SK-N-SH (cell line): Measurements from ENCODE around the gene ARMC6. TPM values are rescaled to one million over a fixed set of nuclear protein-coding genes. Genes with fewer than 3 reads are reported as not detected.

Experiments used
- CTCF ChIA-PET: fragments of 300-600, 350-600 bp; formaldehyde crosslinking; extraction: SDS; loops from one replicate; lab custom pipeline; 2021; lab: Yijun Ruan, JAX
- POLR2A ChIA-PET: fragments of 350-600 bp; sonication (Branson Sonifier 250); formaldehyde crosslinking; extraction: SDS; loops from one replicate; lab custom pipeline; 2020; ENCODE audit warnings: antibody characterized with exemption, inconsistent platforms; lab: Yijun Ruan, JAX
- DNase-seq: peaks from one replicate; pipeline ENCODE4 v3.0.0; 2012
- H2AFZ ChIP-seq: fragments of 200-600 bp; sonication (generic); 2 replicates; pipeline ENCODE4 v1.8.1; 2016; ENCODE audit warnings: antibody characterized with exemption, mild to moderate bottlenecking, low read depth
- H3F3A ChIP-seq: fragments of 200-600 bp; sonication (generic); replicated peaks from 2 replicates; pipeline ENCODE3; 2016; ENCODE audit warnings: antibody characterized with exemption, mild to moderate bottlenecking; ENCODE audit not compliant: insufficient read depth
- H3K27ac ChIP-seq, 2 experiments: fragments of 200-500 bp in 1 of 2; fragments of 200-600 bp in 1 of 2; sonication (Bioruptor generic) in 1 of 2; sonication (generic), shearing (Covaris generic) in 1 of 2; 2 replicates each; pipeline versions ENCODE4 v1.5.1 to v1.6.1; 2014 to 2016; ENCODE audit warnings: low read depth in 2 of 2, inconsistent platforms in 1 of 2, low read length in 1 of 2, mild to moderate bottlenecking in 1 of 2, mixed read lengths in 1 of 2
- H3K27me3 ChIP-seq: fragments of 200-600 bp; sonication (generic), shearing (Covaris generic); 2 replicates; pipeline ENCODE4 v1.6.1; 2016; ENCODE audit warnings: mixed run types; ENCODE audit not compliant: insufficient read depth
- H3K36me3 ChIP-seq, 2 experiments: fragments of 200-500 bp in 1 of 2; fragments of 200-600 bp in 1 of 2; sonication (Bioruptor generic) in 1 of 2; sonication (generic) in 1 of 2; replicated peaks in 1 of 2; 2 replicates each; pipeline versions ENCODE3 to v1.5.1; 2014 to 2016; ENCODE audit warnings: low read length in 1 of 2, mild to moderate bottlenecking in 1 of 2; ENCODE audit not compliant: insufficient read depth in 2 of 2, control insufficient read depth in 1 of 2
- H3K4me1 ChIP-seq, 2 experiments: fragments of 200-500 bp in 1 of 2; fragments of 200-600 bp in 1 of 2; sonication (Bioruptor generic) in 1 of 2; sonication (generic), shearing (Covaris generic) in 1 of 2; 2 replicates each; pipeline versions ENCODE4 v1.5.1 to v1.6.1; 2014 to 2016; ENCODE audit warnings: low read depth in 1 of 2, low read length in 1 of 2, mixed run types in 1 of 2; ENCODE audit not compliant: insufficient read depth in 2 of 2, control insufficient read depth in 1 of 2
- H3K4me2 ChIP-seq: fragments of 200-600 bp; sonication (generic), shearing (Covaris generic); 2 replicates; pipeline ENCODE4 v1.6.1; 2017; ENCODE audit warnings: mixed run types
- H3K4me3 ChIP-seq, 2 experiments: fragments of 200-500 bp in 1 of 2; fragments of 200-600 bp in 1 of 2; sonication (Bioruptor generic) in 1 of 2; sonication (generic), shearing (Covaris generic) in 1 of 2; 2 replicates each; pipeline versions ENCODE4 v1.5.1 to v1.8.1; 2014 to 2016; ENCODE audit warnings: low read depth in 2 of 2, inconsistent platforms in 1 of 2, low read length in 1 of 2, mild to moderate bottlenecking in 1 of 2, mixed read lengths in 1 of 2, moderate library complexity in 1 of 2
- H3K79me2 ChIP-seq: fragments of 200-600 bp; sonication (generic); 2 replicates; pipeline ENCODE4 v1.8.1; 2017; ENCODE audit warnings: mild to moderate bottlenecking; ENCODE audit not compliant: insufficient read depth
- H3K9ac ChIP-seq: fragments of 200-600 bp; sonication (generic); 2 replicates; pipeline ENCODE4 v1.6.1; 2017; ENCODE audit warnings: mixed run types
- H3K9me2 ChIP-seq: fragments of 200-600 bp; sonication (generic); 2 replicates; pipeline ENCODE4 v1.6.1; 2017; ENCODE audit warnings: mixed run types
- H3K9me3 ChIP-seq: fragments of 200-600 bp; sonication (generic); 2 replicates; pipeline ENCODE4 v1.6.1; 2017; ENCODE audit warnings: mixed run types, mild to moderate bottlenecking, moderate library complexity
- H4K20me1 ChIP-seq: fragments of 200-600 bp; sonication (generic); 2 replicates; pipeline ENCODE4 v1.6.1; 2017; ENCODE audit warnings: mild to moderate bottlenecking, mixed run types; ENCODE audit not compliant: insufficient read depth
- FOXJ3 ChIP-seq: sonication (generic); formaldehyde crosslinking; IDR thresholded peaks from 2 replicates; pipeline ENCODE4 v1.5.1; 2020; ENCODE audit warnings: mild to moderate bottlenecking, missing genetic modification reagents
- RCOR1 ChIP-seq: fragments of 150-350 bp; IDR thresholded peaks from 2 replicates; pipeline ENCODE4 v1.6.1; 2017; ENCODE audit warnings: antibody characterized with exemption, low read length
- SMC3 ChIP-seq: IDR thresholded peaks from 2 replicates; pipeline ENCODE4 v1.6.1; 2012; ENCODE audit warnings: low read depth, low read length, improper control_type of control experiment
- TCF12 ChIP-seq: IDR thresholded peaks from 2 replicates; pipeline ENCODE4 v1.4.0; 2012
- USF1 ChIP-seq: IDR thresholded peaks from 2 replicates; pipeline ENCODE4 v1.4.0; 2012; ENCODE audit warnings: low read depth, borderline replicate concordance
- WGBS: methylation state at CpG from one replicate; pipeline ENCODE4 v1.1.6; 2017; ENCODE audit warnings: low lambda C conversion rate; 5-methylcytosine and 5-hydroxymethylcytosine counted together
- polyA plus RNA-seq, 3 experiments: library from polyadenylated mRNA; depleted of rRNA; stranded (reverse); fragments of >200 nt; gene quantifications; 2 replicates each; pipeline ENCODE4 v1.2.3, GENCODE V29; 2012
- TF ChIP-seq, protein P1 (sequence below): IDR thresholded peaks from 2 replicates; pipeline ENCODE4 v1.4.0; 2012; ENCODE audit warnings: low read depth
- TF ChIP-seq, protein P2 (sequence below): fragments of 200-600 bp; sonication (generic); IDR thresholded peaks from 2 replicates; pipeline ENCODE4 v1.6.1; 2017; ENCODE audit warnings: antibody characterized with exemption, mild to moderate bottlenecking, moderate library complexity

The ARMC6 gene
- polyA plus RNA-seq, 1 of the 3 experiments (the other 2 are of a cell fraction): 34.7 TPM

DNA sequence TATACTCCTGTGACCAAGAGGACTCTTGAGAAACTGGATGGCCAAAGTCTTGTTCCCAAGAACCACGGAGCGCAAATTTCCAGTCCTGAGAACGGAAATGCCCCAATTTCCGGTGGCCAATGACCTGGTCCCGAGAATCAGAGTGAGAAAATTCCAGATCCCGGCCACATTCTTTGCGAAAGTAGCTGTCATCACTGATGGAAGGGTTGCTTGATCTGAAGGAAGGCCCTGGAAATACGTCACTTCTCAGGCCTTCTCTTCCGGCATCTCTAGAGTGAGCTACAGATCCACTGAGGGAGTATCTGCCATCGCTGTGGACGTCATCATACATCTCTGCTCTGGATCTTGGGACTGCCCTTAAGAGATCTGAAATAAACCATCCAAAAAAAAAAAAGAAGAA, 7.5 kb upstream of the ARMC6 start:
- H4K20me1 ChIP-seq: peaks cover 38% of the 10 kb centered on the region
- H3K4me2 ChIP-seq: no peak overlapping the region
- no peaks in the 10 kb centered on the region for H3K9me2 ChIP-seq
- no peak overlapping the region for H3K9ac ChIP-seq
- peaks cover 93% of the 10 kb centered on the region for H3K79me2 ChIP-seq
- peaks cover 53% of the 10 kb centered on the region in 2 experiments for H3K36me3 ChIP-seq
- H3K4me1 ChIP-seq: peaks cover 0 to 5% of the 10 kb centered on the region in 2 experiments; a peak in 1 of 4 replicates
- no peak overlapping the region for H3K4me3 ChIP-seq
- TF ChIP-seq, protein P1, sequence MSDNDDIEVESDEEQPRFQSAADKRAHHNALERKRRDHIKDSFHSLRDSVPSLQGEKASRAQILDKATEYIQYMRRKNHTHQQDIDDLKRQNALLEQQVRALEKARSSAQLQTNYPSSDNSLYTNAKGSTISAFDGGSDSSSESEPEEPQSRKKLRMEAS: no peak
- TF ChIP-seq TCF12: no peak
- no peak for TF ChIP-seq RCOR1
- no peak for TF ChIP-seq SMC3
- H2AFZ ChIP-seq: no peak overlapping the region
- 96% methylated on average over 11 of the region's 11 CpGs for WGBS
- CTCF ChIA-PET: interaction anchor here (1.2 kb wide), 1 partner anchor 23 kb away, joined by 3 read pairs; no protein-coding TSS in a partner anchor
- H3K9me3 ChIP-seq: no peaks in the 10 kb centered on the region
- H3F3A ChIP-seq: peaks cover 23% of the 10 kb centered on the region
- POLR2A ChIA-PET: no interaction called here
- no peak for DNase-seq
- H3K27ac ChIP-seq: no peak overlapping the region
- no peaks in the 10 kb centered on the region for H3K27me3 ChIP-seq

- no peaks in the 10 kb centered on the region for H3K9me3 ChIP-seq
- ChIA-PET POLR2A (no interaction called here), CTCF (interaction anchor here (1.0 to 1.5 kb wide), 4 partner anchors 22 to 148 kb away, joined by 3 to 5 read pairs (median 3); no protein-coding TSS in a partner anchor)
- H3K9me2 ChIP-seq: no peaks in the 10 kb centered on the region
- H3K36me3 ChIP-seq: peaks cover 53 to 57% of the 10 kb centered on the region in 2 experiments
- H3K4me3 ChIP-seq: no peak overlapping the region
- H3K27ac ChIP-seq: no peak overlapping the region
- H3K79me2 ChIP-seq: peaks cover 94% of the 10 kb centered on the region
- DNase-seq: no peak
- no peak overlapping the region for H3K4me2 ChIP-seq
- H4K20me1 ChIP-seq: peaks cover 33% of the 10 kb centered on the region
- TF ChIP-seq FOXJ3 (CRISPR knock-in tag) (no peak), USF1 (no peak)
- TF ChIP-seq, protein P2, sequence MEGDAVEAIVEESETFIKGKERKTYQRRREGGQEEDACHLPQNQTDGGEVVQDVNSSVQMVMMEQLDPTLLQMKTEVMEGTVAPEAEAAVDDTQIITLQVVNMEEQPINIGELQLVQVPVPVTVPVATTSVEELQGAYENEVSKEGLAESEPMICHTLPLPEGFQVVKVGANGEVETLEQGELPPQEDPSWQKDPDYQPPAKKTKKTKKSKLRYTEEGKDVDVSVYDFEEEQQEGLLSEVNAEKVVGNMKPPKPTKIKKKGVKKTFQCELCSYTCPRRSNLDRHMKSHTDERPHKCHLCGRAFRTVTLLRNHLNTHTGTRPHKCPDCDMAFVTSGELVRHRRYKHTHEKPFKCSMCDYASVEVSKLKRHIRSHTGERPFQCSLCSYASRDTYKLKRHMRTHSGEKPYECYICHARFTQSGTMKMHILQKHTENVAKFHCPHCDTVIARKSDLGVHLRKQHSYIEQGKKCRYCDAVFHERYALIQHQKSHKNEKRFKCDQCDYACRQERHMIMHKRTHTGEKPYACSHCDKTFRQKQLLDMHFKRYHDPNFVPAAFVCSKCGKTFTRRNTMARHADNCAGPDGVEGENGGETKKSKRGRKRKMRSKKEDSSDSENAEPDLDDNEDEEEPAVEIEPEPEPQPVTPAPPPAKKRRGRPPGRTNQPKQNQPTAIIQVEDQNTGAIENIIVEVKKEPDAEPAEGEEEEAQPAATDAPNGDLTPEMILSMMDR: 0 out of 2 replicates have a peak, but pooled peaks have one; percentile 9
- peaks cover 17% of the 10 kb centered on the region for H3F3A ChIP-seq
- peaks cover 0 to 5% of the 10 kb centered on the region in 2 experiments; a peak in 1 of 4 replicates for H3K4me1 ChIP-seq
- no peaks in the 10 kb centered on the region for H3K27me3 ChIP-seq
- no peak overlapping the region for H2AFZ ChIP-seq
- H3K9ac ChIP-seq: no peak overlapping the region
- 82% methylated on average over 10 of the region's 10 CpGs for WGBS
Measured at GRCh38 chr19:19026299-19026971, 7.0 kb upstream of the ARMC6 start.
